Spleen (tissue), 11 donors: ENCODE measurements around the gene PPP4R3A. TPM values are rescaled to one million over a fixed set of nuclear protein-coding genes. Genes with fewer than 3 reads are reported as not detected.
A peak's percentile ranks its signal among the peaks of the same experiment; 100 is the strongest.

ENCODE experiments used
- DNase-seq: peaks from one replicate; pipeline ENCODE4 v3.0.0-alpha.2; 2020
- H3K27ac ChIP-seq, 8 donors: fragments of 200-600 bp; sonication (generic) in 7 of 8; 1 replicate in 4 of 8; 2 replicates in 4 of 8; pipeline versions ENCODE4 v1.5.0 to v1.8.0; 2016 to 2021; ENCODE audit warnings: inconsistent platforms in 4 of 8, mild to moderate bottlenecking in 4 of 8, moderate library complexity in 1 of 8
- H3K27me3 ChIP-seq, 7 donors: fragments of 200-600 bp; sonication (generic) in 6 of 7; replicated peaks in 1 of 7; 1 replicate in 4 of 7; 2 replicates in 3 of 7; pipeline versions ENCODE4 v1.5.0 to v1.8.0; 2016 to 2021; ENCODE audit warnings: inconsistent platforms in 3 of 7, mild to moderate bottlenecking in 1 of 7
- H3K36me3 ChIP-seq, 6 donors: fragments of 200-600 bp; sonication (generic) in 5 of 6; 1 replicate in 4 of 6; 2 replicates in 2 of 6; pipeline versions ENCODE4 v1.5.0 to v1.8.0; 2016 to 2021; ENCODE audit warnings: inconsistent platforms in 2 of 6
- H3K4me1 ChIP-seq, 6 donors: fragments of 200-600 bp; sonication (generic) in 5 of 6; 1 replicate in 3 of 6; 2 replicates in 3 of 6; pipeline versions ENCODE4 v1.5.0 to v1.8.0; 2016 to 2021; ENCODE audit warnings: inconsistent platforms in 3 of 6
- H3K4me3 ChIP-seq, 8 donors: fragments of 200-600 bp; sonication (generic) in 7 of 8; 1 replicate in 4 of 8; 2 replicates in 4 of 8; pipeline versions ENCODE4 v1.5.0 to v1.8.0; 2016 to 2021; ENCODE audit warnings: inconsistent platforms in 4 of 8, mild to moderate bottlenecking in 4 of 8, moderate library complexity in 2 of 8
- H3K9me3 ChIP-seq, 8 donors: fragments of 200-600 bp; sonication (generic) in 7 of 8; 1 replicate in 4 of 8; 2 replicates in 4 of 8; pipeline versions ENCODE4 v1.5.0 to v1.8.0; 2016 to 2021; ENCODE audit warnings: inconsistent platforms in 4 of 8
- CTCF ChIP-seq, 11 experiments: fragments of 200-600 bp in 7 of 11; fragments of 450-650 bp in 4 of 11; sonication (generic) in 4 of 11; IDR thresholded peaks in 8 of 11; conservative IDR thresholded peaks in 3 of 11; 1 replicate in 7 of 11; 2 replicates in 4 of 11; pipeline versions ENCODE4 v1.4.0 to v1.8.0; 2016 to 2021; ENCODE audit warnings: antibody characterized with exemption in 11 of 11, inconsistent platforms in 4 of 11, mild to moderate bottlenecking in 1 of 11
- POLR2A ChIP-seq, 3 donors: fragments of 450-650 bp; IDR thresholded peaks; one replicate each; pipeline ENCODE4 v1.5.1; 2017; ENCODE audit warnings: antibody characterized with exemption in 3 of 3, mild to moderate bottlenecking in 1 of 3
- POLR2AphosphoS5 ChIP-seq, 3 donors: sonication (generic); formaldehyde crosslinking; IDR thresholded peaks; one replicate each; pipeline ENCODE4 v1.5.1; 2017; ENCODE audit warnings: antibody characterized with exemption in 3 of 3
- WGBS, 5 donors: extraction: QIAGEN DNeasy Blood & Tissue Kit in 3 of 5; methylation state at CpG; one replicate each; pipeline versions ENCODE4 v1.1.5 to v1.1.7; 2013 to 2018; 5-methylcytosine and 5-hydroxymethylcytosine counted together
- intact Hi-C: fragments of 100-400 bp; cut with DNase I; formaldehyde crosslinking; loops from one replicate; pipeline ENCODE4 v1.15.0; 2023; ENCODE audit warnings: low total_unique reads
- polyA plus RNA-seq, 3 donors: library from polyadenylated mRNA; stranded (reverse); fragments of 200-250 nt; gene quantifications; one replicate each; pipeline ENCODE4 v1.2.1, GENCODE V29; 2013
- total RNA-seq, 7 donors: library from RNA; depleted of rRNA in 3 of 7; stranded (reverse); fragments of >200 nt in 3 of 7; fragmentation: NEBNext Ultra II Directional in 4 of 7; extraction: Animal tissue kit (Norgen Biotek cat#: 25700) in 4 of 7; gene quantifications; one replicate each; pipeline versions ENCODE4 v1.1.0 to v1.2.1, GENCODE V29; 2016 to 2021
- donor health status: healthy with polysubstance abuse.
- donor health status: DM: no; HTN: no; CAD: no; lungs with moderate emphysema.
- donor health status: DM: no; HTN: no; CAD: no.
- donor health status: Bipolar disorder and iron deficiency.
- donor health status: healthy.
- donor health status: DM: no; HTN: no; CAD: no.
- donor health status: DM: yes; HTN: yes; CAD: no.

Gene PPP4R3A
- total and polyA plus RNA-seq, 10 donors: 53.9 to 119 (median 105) TPM

GRCh38 chr14:91415794-91416743 lies 94.0 kb downstream of the PPP4R3A start:
- Histone ChIP-seq H3K36me3 (peaks cover 0 to 25% (median 0%) of the 10 kb centered on the region in 6 donors), H3K4me1 (peaks cover 40 to 83% (median 72%) of the 10 kb centered on the region in 6 donors), H3K9me3 (no peaks in the 10 kb centered on the region), H3K27me3 (no peaks in the 10 kb centered on the region), H3K27ac (peak overlapping the region; percentile 76 to 94 (median 91)), H3K4me3 (peak overlapping the region; percentile 81 to 97 (median 94))
- peak; percentile 91 for DNase-seq
- intact Hi-C loops: loop anchor here (5.0 to 10.0 kb wide), 2 partner anchors 51 to 89 kb away; no protein-coding TSS in a partner anchor
- no peak for TF ChIP-seq CTCF (IDR thresholded peaks at IDR 0.05 in 8 of 11, conservative IDR thresholded peaks at IDR 0.05 in 3 of 11)
- TF ChIP-seq POLR2A (IDR thresholded peaks at IDR 0.05): peak in 2 of 3 donors; percentile 45 to 46
- peak in 1 of 3 donors; percentile 85 for TF ChIP-seq POLR2AphosphoS5 (IDR thresholded peaks at IDR 0.05)
- WGBS, 5 donors: 7 to 18% (median 10%) methylated on average over 18 of the region's 18 CpGs

- Histone ChIP-seq H3K9me3 (no peaks in the 10 kb centered on the region), H3K36me3 (peaks cover 0 to 41% (median 0%) of the 10 kb centered on the region in 6 donors), H3K4me3 (peak overlapping the region in 6 of 8 donors; percentile 81 to 97 (median 95)), H3K27ac (peak overlapping the region; percentile 62 to 94 (median 91)), H3K4me1 (peaks cover 56 to 95% (median 85%) of the 10 kb centered on the region in 6 donors), H3K27me3 (no peaks in the 10 kb centered on the region)
- intact Hi-C loops: loop anchor here (10.0 kb wide), 1 partner anchor 50 kb away; no protein-coding TSS in a partner anchor
- WGBS, 5 donors: 65 to 95% (median 85%) methylated on average over 3 of the region's 3 CpGs
- TF ChIP-seq POLR2AphosphoS5 (IDR thresholded peaks at IDR 0.05): no peak
- no peak for DNase-seq
These were observed 95.7 kb downstream of the PPP4R3A start for GRCh38 chr14:91414475-91414833.

- 70 to 82% (median 77%) methylated on average over 9 to 11 of the region's 11 CpGs for WGBS, 5 donors
- peak; percentile 78 for DNase-seq
- Histone ChIP-seq H3K27me3 (no peaks in the 10 kb centered on the region), H3K27ac (peak overlapping the region; percentile 62 to 94 (median 91)), H3K9me3 (no peaks in the 10 kb centered on the region), H3K36me3 (peaks cover 0 to 47% (median 0%) of the 10 kb centered on the region in 6 donors), H3K4me3 (peak overlapping the region in 4 of 8 donors; percentile 81 to 96 (median 94)), H3K4me1 (peaks cover 56 to 95% (median 85%) of the 10 kb centered on the region in 6 donors)
- TF ChIP-seq CTCF (IDR thresholded peaks at IDR 0.05 in 8 of 11, conservative IDR thresholded peaks at IDR 0.05 in 3 of 11): no peak
- TF ChIP-seq POLR2A (IDR thresholded peaks at IDR 0.05): no peak
- TF ChIP-seq POLR2AphosphoS5 (IDR thresholded peaks at IDR 0.05): peak in 2 of 3 donors; percentile 30 to 42
- intact Hi-C loops: loop anchor here (10.0 kb wide), 1 partner anchor 49 kb away; no protein-coding TSS in a partner anchor
These were observed 96.3 kb downstream of the PPP4R3A start for GRCh38 chr14:91413547-91414474.

- TF ChIP-seq CTCF (IDR thresholded peaks at IDR 0.05 in 8 of 11, conservative IDR thresholded peaks at IDR 0.05 in 3 of 11) (no peak), POLR2A (IDR thresholded peaks at IDR 0.05) (no peak), POLR2AphosphoS5 (IDR thresholded peaks at IDR 0.05) (peak in 1 of 3 donors; percentile 30)
- no peak for DNase-seq
- Histone ChIP-seq H3K9me3 (no peaks in the 10 kb centered on the region), H3K4me3 (peak overlapping the region in 3 of 8 donors; percentile 81 to 96 (median 92)), H3K4me1 (peaks cover 50 to 95% (median 86%) of the 10 kb centered on the region in 6 donors), H3K27ac (peak overlapping the region in 7 of 8 donors; percentile 13 to 94 (median 91)), H3K36me3 (peaks cover 0 to 54% (median 4%) of the 10 kb centered on the region in 6 donors), H3K27me3 (no peaks in the 10 kb centered on the region)
- intact Hi-C loops: loop anchor here (10.0 kb wide), 1 partner anchor 48 kb away; no protein-coding TSS in a partner anchor
- 67 to 79% (median 77%) methylated on average over 5 of the region's 5 CpGs for WGBS, 5 donors
These were observed 97.2 kb downstream of the PPP4R3A start for GRCh38 chr14:91412939-91413338.
